HG02943 (cell line): ENCODE results near the gene PEX10.

Experiments
- ATAC-seq: cut with Tn5 transposase; IDR thresholded peaks from one replicate; pipeline ENCODE4 v1.9.1; 2021; ENCODE audit warnings: mild to moderate bottlenecking, low read depth, moderate library complexity; ENCODE audit not compliant: unreplicated experiment

Gene PEX10

DNA sequence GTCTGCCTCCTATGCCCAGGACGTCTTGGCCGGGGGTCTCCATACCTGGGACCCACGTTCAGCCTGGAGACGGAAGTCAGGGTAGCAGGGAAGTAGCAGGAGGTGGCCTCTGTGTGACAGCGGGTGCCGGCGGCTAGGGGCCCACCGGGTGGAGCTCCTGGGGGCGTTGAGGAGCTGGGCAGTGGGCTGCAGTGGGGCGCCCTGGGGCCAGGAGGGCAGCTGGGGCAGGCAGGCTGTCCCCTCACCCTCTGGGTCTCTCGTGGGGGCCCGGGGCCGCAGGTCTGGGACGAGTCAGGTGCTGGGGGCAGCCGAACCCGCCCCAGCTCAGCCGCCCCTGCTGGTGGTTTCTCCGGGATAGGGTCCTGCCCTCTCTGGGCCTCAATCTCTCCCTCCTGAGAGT, 14.7 kb upstream of the PEX10 start:
- ATAC-seq: no peak

DNA sequence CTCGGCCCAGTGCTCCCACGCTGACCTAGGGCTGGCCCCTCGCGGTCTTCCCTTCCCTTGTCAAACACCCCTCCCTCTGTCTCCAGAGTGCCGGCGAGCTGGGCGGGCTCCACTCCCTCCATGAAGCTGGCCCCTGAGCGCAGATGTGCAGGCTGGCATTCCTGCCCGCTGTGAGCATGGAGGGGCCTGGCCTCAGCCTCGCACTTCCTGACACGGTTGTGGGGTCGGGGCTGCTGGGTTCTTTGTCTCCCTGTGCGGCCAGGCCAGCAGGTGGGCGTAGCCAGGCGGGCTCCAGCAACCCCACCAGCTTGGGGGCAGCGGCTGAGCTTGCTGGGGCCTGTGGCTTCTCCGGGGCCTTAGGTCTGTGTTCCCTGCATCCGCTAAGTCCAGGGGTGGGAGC, 14.2 kb upstream of the PEX10 start:
- ATAC-seq: no peak

DNA sequence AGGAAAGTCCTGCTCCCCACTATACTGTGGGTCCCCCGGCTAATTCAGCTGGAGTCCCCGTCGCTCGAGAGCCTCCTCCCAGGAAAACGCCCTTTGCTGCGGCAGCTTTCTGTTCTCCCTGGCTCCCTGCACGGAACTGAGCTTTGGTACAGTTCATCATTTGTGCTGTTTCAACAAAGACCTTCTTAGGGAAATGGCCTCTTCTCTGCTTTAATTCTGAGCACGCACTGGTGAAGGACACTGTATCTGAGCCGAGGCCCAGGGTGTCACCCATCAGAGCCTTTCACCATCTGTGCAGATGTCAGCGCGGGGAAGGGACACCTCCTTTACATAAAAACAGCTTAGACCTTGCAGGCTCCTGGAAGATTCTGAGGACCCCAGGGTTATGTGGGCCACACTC, 13.5 kb upstream of the PEX10 start:
- ATAC-seq: no peak

DNA sequence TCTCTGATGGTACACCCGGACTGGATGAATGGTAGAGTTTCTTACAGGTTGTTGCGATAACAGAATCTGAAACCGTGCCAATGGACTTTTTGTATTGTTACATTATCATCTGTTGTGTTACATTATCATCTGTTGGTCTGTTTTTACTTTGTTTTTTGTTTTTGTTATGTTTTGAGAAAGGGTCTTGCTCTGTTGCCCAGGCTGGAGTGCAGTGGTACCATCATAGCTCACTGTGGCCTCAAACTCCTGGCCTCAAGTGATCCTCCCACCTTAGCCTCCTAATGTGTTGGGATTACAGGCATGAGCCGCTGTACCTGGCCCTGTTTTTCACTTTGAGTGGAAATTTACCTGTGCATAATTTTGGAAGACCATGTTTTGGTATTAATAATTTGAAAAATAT, 10.2 kb upstream of the PEX10 start:
- no peak for ATAC-seq

DNA sequence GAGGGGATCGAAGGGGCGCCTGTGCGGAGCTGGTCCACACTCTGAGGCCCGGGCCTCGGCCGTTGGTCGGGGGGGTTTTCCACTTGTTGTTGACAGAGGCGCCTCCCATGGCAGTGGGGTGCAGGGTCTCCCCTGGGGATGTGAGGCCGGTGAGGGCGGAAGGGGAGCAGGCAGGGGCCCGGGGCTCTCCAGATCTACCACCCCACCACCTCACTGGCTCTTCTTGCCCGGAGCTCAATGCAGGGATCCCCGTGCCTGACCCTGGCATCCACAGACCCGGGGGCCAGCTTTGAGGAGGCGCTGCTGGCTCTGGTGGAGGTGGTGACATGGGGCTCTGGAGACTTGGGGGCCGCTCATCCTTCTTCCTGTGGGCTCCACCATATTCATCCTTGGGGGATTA, 7.1 kb upstream of the PEX10 start:
- no peak for ATAC-seq

DNA sequence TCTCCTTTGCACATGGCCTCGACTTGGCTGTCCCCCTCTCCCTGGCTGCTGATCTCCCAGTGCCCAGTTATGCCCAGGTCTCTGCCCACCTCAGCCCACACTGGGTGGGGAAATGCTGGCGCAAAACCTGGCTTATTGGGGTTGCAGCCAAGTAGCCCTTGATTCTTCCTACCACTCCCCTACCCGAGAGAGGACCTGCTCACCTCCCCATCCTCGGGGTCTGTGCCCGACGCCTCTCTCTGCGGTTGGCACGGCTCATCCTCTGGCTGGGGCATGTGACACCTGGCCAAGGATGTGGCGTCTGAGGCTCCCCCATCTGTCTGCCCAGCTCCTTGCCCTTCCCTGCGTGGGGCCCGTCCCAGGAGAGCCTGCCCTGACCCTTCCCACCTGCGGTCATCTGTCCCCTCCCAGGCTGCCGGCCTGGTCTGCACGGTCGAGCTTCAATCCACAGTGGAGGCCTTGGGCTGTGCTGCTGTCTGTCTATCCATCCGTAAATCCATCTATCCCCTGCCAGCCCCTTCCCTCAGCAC, 6.5 kb upstream of the PEX10 start:
- no peak for ATAC-seq

DNA sequence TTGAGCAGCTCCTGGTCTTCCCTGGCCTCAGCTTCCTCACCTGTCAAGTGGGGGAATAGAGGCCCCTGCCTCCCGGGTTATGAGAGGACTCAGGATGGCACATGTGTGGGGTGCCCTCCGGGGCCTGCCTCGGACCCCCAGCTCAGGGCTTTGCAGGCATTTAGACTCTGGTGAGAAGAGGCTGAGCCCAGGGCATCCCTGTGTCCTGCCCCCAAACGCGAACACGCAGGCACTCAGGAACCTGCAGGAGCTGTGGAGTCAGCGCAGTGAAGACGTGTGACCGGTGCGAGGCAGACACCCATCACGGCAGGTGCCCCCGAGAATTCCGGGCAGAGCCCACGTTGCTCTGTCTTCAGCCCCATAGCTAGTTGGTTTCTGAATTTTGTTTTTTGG, 5.5 kb upstream of the PEX10 start:
- no peak for ATAC-seq

DNA sequence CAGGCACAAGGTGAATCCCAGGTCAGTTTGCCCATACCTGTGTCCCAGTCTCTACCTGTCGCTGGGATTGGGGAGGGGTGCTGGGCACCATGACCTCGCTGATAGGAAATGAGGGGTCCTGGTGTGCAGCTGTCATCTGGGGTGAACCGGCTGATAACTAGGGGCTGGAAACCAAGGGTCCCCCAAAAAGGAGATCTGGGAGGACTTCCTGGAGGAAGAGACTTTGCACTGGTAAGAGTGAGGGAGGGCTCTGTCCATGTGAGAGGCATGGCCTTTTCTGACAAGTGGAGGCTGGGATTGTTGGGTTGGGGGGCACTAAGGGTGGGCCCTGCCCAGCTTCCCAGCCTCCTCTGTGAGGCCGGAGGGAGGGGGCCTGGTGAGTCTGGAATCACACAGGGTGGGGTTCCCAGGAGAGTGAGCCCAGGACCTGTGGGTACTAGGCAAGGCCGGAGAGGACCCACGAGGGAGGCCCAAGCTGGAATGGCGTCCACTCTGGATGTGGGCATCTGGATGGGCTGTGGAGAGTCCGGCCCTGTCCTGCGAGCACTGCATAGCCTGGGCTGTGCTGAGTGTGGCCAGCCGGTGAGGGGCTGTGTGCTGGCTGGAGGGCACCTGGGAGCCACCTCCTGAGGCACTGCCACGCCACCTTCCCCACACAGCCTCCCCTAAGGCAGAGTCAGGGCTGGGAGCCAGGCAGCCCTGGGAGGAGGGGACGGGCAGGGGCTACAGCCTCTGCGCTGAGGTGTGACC, 4.9 kb upstream of the PEX10 start:
- no peak for ATAC-seq

DNA sequence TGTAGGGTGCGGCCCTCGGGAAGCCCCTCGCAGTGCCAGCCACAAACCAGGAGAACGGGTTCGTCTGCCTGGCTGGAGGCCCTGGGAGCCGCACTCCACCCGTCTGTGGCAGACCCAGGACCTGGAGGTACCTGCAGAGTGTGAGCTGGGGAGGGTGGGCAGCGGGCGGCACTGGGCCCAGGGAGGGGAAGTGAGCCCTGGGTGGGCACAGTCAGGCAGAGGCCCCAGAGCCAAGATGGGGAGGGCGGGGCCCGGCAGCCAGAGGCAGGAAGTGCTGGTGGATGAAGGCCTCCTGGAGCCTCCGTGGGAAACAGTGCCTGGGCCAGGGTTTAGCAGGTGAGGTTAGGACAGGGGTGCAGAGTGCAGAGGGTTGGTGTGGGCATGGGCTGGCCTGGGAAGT, 4.0 kb upstream of the PEX10 start:
- no peak for ATAC-seq

DNA sequence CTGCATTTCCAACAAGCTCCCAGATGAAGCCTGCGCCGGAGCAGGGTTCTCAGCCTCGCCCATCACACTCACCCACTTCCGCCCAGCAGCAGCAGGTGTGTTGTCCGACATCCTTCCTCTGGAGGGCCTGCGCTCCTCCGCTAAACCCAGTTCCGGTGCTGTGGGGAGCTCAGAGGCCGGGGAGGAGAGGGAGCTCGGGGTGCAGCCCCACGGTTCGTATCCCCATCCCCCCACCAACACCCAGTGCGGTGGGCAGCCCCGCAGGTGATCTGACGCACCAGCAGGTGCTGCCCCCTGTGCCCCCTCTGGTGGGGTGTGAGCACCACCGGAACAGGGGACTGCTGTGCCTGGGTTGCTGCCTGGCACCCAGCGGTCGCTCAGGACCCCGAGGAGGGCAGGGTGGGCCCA, 3.4 kb upstream of the PEX10 start:
- no peak for ATAC-seq

DNA sequence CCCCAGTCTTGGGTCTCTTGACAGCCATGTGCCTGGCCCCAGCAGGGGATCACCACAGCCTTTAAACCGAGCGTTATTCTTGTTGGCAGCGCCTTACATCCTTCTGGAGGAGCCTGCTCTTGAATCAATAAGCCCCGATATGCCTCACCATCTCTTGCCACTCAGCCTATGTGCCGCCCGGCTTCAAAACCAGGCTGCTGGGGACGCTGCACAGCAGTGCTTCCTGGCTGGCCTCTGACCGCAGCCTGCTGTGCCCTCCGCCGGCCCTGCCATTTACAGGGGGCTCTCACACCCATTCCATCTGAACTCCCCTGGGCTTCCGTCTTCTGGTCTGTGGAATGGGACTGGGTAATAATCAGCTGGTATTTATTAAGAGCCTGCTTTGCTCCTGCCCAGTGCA, 3.0 kb upstream of the PEX10 start:
- no peak for ATAC-seq

DNA sequence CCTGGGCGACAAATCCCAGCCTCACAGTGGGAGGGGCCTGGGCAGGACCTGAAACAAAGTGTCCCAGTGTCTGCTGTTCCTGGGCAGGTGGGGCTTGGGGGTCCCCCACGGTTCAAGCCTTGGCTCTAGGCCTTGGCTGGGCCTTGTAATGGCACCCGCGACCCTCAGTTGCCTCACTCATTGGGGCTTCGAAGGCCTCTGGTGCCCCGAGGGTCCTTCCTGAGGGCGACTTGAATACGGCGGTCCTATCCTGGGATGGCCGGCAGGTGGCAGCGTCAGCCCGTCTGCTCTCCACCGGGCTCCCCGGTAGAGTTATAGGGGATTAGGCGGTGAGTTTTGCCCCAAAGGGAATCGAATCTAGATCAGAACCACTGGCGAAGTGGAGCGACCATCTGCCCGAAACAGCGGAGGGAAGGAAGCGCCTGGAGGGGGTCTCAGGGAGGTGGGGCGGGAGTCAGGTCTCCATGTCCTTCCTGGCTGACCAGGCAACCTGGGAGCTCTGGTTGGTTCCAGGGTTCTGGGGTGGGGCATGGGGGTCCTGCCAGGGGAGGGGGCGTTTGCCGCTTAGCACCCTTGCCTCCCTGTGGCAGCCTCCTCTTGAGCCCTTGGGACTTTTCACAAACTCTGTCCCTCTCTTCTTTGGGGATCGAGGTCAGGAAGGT, 2.1 kb upstream of the PEX10 start:
- ATAC-seq: no peak

DNA sequence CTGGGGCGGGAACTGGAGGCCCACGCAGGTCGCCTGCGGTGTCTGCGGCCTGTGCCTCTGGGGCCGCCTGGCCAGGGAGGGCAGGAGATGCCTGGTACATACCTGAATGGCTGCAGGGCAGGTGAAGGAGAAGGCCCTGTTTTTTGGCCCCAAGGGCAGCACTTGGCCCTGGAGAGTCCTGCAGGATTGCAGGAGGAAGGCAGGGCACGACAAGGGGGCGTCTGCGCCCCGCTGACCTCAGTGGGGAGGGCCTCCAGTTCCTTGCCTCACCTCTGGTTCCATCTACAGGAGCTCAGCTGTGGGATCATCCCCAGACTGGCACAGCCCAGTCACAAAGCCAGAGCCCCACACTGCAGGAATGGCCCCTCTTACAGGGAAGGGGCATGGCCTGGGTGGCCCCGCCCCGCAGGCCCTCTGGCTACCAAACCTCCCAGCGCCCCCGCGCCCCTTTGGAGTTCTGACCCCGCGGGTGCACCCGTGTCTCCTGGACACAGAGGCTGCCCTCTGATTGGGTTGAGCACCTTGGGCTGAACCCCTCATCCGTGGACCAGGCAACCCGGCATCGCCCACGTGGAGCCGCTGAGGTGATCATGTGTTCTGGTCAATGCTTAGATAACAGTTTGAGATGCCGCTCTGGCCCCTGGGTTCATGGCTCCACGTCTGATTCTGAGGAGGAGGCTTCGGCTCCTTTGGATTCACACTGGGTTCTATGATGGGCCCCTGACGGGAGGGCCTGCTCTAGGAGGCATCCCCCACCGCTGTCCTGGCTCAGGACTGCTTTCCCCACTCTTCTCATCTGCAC, 1.3 kb upstream of the PEX10 start:
- no peak for ATAC-seq

DNA sequence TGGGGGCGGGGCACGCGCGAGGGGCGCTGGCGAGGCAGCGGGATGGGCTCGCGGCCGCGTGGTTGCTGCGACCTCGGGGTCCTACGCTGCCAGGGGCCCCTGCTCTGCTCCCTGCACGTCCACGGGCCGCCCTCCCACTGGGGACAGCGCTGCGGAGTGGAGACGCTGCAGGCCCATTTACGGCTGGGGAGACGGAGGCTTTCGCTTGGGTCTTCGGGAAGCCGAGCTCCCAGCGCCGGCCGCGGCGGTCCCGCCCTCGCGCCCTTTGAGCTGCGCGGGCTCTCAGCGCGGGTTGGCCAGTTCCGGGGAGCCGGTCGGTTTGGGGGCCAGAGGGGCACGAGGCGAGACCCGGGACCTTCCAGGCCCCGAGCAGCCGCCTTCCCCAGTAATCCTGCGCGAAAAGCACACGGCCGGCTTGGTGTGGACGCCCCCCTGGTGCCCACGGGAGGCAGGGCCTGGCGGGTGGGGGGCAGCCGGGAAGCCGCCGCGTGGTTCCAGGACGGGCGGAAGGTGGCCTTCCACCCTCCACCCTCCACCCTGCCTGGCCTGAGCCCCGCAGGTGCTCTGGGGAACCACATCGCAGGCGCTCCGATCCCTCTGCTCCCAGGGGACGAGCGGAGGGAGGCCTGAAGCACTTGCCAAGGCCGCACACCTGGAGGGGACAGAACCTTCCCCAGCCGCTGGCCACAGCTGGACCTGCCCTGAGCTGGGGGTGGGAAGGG, 570 bp upstream of the PEX10 start:
- peak; percentile 3 for ATAC-seq

DNA sequence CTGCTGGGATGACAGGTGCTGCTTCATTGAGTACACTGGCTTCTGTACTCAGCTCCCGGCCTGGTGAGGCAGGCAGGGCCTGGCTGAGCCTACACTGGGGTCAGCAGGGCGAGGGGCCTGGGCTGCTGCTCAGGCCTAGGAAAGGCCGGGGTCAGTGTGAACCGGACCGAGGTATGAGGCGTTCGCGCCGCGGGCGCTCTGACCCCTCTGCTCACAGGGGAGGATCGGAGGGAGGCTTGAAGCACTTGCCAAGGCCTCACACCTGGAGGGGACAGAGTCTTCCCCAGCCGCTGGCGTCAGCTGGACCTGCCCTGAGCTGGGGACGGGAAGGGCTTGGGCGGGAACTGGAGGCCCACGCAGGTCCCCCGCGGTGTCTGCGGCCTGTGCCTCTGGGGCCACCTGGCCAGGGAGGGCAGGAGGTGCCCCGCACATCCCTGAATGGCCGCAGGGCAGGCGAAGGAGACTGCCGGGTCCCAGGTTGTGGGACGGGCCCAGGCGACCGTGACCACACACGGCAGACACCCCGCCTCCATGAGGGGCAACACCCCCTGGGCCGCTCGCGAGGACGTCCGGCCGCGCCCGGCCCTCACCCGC, 466 bp downstream of the PEX10 start:
- peak; percentile 25 for ATAC-seq

DNA sequence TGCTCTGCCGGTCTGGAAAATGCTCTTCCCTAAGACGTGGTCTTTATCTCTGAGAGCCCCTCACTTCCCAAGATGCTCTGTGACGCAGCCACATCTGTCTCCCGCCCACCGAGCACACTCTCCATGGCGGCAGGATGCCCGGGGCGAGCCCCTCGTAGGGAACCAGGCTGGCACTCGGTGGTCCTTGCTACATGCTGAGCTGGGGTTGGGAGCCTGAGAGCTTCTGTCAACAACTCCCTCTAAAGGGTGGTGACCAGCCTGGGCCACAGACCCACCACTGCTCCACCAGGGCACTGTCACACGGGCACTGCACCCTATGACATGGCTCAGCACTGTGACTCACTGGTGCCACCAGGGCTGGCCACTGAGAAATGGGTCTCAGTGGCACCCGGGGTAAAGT, 2.6 kb downstream of the PEX10 start:
- no peak for ATAC-seq

DNA sequence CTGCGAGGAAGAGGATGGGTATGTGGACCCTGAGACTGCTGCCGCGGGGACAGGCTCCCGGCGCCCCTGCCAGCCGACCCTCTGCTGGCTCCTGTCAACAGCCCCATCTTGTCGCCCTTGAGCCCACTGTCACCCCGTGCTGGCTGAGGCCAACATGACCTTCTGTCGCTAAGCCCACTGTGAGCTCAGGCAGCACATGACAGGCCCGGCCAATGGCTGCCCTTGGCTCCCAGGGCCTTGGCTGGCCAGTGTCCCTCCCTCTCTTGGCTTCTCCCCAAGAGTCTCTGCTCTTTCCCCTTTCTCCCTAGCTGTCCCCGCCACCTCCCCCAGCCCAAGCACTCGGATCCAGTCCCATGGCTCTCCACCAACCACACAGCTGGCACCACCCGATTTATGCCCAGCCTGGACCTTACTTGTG, 3.5 kb downstream of the PEX10 start:
- no peak for ATAC-seq

DNA sequence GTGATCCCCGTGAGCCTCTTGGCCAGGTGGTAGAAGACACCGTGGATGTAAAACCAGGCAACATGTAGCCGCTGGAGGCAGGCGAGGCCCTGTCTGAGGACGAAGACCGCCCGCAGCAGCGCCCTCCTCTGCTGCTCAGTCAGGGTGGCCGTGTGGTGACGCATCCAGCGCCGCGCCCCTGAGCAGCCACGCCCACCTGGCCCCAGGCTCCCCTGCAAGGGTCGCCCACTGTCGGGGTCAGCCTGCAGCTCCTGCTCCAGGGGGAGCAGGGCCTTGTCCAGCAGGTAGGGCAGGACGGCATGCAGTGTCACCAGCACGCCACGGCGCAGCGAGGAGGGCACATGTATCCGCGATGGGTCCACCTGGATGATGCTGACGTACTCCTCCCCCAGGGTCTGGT, 3.9 kb downstream of the PEX10 start:
- ATAC-seq: no peak

DNA sequence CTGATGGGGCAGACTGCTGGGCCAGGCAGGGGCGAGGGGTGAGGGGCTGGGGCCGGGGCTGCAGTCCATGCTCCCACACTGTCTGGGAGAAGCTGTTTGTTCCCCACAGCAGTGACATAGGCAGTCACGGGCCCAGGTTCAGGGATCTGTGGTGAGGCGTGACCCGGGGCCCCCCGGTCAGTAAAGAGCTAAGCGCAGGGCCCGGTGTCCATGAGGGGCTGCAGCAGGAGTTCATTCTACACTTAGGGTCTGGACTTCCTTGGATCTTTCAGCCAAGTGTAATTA, 4.4 kb downstream of the PEX10 start:
- ATAC-seq: no peak

DNA sequence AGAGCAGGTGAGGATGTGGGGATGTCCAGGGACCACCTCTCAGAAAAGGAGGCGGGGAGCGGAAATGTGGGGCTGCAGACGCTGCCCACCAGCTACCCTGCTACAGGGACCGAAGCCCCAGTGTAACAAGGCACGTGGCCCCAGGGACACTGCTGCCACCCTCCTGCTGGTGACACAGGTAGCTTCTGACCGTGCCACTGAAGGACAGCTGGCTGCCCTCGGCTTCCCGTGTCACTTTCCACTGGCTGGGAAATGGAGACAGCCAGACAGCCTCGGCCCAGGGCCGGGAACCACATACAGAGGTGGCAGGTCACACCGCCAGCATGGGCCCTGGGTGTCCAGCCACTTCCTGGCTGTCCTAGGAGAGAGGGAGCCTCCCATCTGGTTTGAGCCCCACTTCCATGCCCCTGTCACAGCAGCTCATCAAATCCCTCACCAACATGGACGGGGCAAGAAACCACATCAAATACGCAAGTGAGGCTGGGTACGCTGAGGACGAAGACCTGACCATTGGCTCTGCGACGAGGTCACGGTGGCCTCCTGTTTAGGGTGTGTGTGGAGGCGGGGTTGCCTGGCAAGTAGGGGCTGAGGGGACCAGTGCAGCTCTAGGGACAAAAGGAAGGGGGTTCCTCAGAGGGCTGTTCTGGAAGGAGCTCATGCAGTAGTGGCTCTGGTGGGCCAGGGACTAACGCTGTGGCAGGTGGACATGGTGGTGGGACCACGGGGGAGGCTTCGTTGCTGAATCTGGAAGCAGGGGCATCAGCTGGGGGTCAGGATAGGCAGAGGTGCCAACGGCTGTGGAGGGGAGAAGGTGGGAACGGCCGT, 5.0 kb downstream of the PEX10 start:
- ATAC-seq: no peak
